Activated CD8-positive, alpha-beta memory T cell treated with anti-CD3 and anti-CD28 coated beads, Interleukin-2, amount 50 U/mL, for 24 hours (primary cell): ENCODE measurements around the gene TC2N.
"Not testable (repeated sequence)": the region's sequence is repeated elsewhere in the genome, so short reads cannot be mapped to it uniquely, and the experiment has no call there.

Experiments
- DNase-seq: peaks from one replicate; pipeline ENCODE4 v3.0.0-alpha.2; 2020; ENCODE audit errors: extremely low read depth

Gene TC2N

GRCh38 chr14:91754819-91755218 lies 112.5 kb downstream of the TC2N start:
- no peak for DNase-seq

- DNase-seq: no peak
Observed at GRCh38 chr14:91754185-91754584, 113.2 kb downstream of the TC2N start.

GRCh38 chr14:91753501-91754128 lies 113.7 kb downstream of the TC2N start:
- DNase-seq: no peak

GRCh38 chr14:91752961-91753360 lies 114.4 kb downstream of the TC2N start:
- no peak for DNase-seq

- no peak for DNase-seq
Observed at GRCh38 chr14:91751719-91752118, 115.6 kb downstream of the TC2N start.

GRCh38 chr14:91750634-91751198 lies 116.6 kb downstream of the TC2N start:
- DNase-seq: no peak

- no peak for DNase-seq
Observed at GRCh38 chr14:91749868-91750267, 117.5 kb downstream of the TC2N start.

- DNase-seq: no peak
Observed at GRCh38 chr14:91748049-91748448, 119.3 kb downstream of the TC2N start.

- DNase-seq: no peak
Observed at GRCh38 chr14:91745344-91745743, 122.0 kb downstream of the TC2N start.

GRCh38 chr14:91744068-91744480 lies 123.3 kb downstream of the TC2N start:
- DNase-seq: no peak

- no peak for DNase-seq
Observed at GRCh38 chr14:91743305-91743653, 124.1 kb downstream of the TC2N start.

GRCh38 chr14:91742621-91743304 lies 124.6 kb downstream of the TC2N start:
- no peak for DNase-seq

- DNase-seq: not testable (repeated sequence)
Observed at GRCh38 chr14:91739867-91740266, 127.5 kb downstream of the TC2N start.

GRCh38 chr14:91737619-91738018 lies 129.7 kb downstream of the TC2N start:
- DNase-seq: no peak

- no peak for DNase-seq
Observed at GRCh38 chr14:91732859-91733477, 134.4 kb downstream of the TC2N start.

- DNase-seq: no peak
Observed at GRCh38 chr14:91732439-91732838, 134.9 kb downstream of the TC2N start.

GRCh38 chr14:91731986-91732385 lies 135.3 kb downstream of the TC2N start, which contains the start of gene CATSPERB:
Gene CATSPERB (minus strand): TSS chr14:91732086. CDS start chr14:91729479, 2,607 bp downstream.
- no peak for DNase-seq

GRCh38 chr14:91731018-91731417 lies 136.3 kb downstream of the TC2N start:
- no peak for DNase-seq

GRCh38 chr14:91729756-91730155 lies 137.6 kb downstream of the TC2N start:
- DNase-seq: no peak
